Subcutaneous adipose tissue (tissue), 4 donors: ENCODE measurements around the gene MICOS13. TPM values are rescaled to one million over a fixed set of nuclear protein-coding genes. Genes with fewer than 3 reads are reported as not detected.

Experiments
- total RNA-seq, 4 donors: library from RNA; depleted of rRNA; stranded (reverse); fragments of >200 nt; gene quantifications; one replicate each; pipeline ENCODE4 v1.1.0, GENCODE V29; 2016
- TF ChIP-seq, protein P1 (sequence below): fragments of 450-650 bp; IDR thresholded peaks from one replicate; pipeline ENCODE4 v1.5.1; 2016; ENCODE audit warnings: low read depth, mild to moderate bottlenecking, control low read depth, antibody characterized with exemption, moderate library complexity

MICOS13 gene
- total RNA-seq, 4 donors from 2014 or later = 41.1 to 67.8 (median 47.7) TPM

DNA sequence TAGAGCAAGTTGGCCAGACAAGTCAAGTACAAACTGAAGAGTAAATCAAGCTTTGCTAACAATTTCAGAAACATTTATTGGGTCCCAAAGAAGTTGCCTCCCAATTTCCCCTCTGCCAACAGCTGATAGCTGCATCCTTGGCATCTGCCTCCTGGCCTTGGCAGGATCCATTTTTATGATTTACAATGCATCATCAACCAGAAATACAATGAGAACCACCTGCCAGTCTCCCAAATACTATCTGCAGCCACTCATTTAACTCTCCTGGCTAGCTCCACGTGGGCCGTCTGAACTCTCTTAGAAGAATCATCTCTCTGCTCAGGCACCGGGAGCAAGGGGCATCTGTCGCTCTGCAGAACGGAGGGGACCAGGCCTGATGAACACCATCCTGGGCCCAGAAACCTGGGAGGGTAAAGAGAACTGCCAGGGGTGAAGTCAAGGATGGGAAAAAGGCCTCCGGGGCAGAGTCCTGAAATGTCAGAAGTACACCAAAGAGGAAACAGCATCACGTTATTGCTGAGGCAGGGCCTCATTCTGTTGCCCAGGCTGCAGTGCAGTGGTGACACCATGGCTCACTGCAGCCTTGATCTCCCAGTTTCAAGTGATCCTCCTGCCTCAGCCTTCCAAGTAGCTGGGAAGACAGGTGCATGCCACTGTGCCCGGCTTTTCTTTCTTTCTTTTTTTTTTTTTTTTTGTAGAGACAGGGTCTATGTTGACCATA lies 37.1 kb upstream of the MICOS13 start:
- TF ChIP-seq, protein P1, sequence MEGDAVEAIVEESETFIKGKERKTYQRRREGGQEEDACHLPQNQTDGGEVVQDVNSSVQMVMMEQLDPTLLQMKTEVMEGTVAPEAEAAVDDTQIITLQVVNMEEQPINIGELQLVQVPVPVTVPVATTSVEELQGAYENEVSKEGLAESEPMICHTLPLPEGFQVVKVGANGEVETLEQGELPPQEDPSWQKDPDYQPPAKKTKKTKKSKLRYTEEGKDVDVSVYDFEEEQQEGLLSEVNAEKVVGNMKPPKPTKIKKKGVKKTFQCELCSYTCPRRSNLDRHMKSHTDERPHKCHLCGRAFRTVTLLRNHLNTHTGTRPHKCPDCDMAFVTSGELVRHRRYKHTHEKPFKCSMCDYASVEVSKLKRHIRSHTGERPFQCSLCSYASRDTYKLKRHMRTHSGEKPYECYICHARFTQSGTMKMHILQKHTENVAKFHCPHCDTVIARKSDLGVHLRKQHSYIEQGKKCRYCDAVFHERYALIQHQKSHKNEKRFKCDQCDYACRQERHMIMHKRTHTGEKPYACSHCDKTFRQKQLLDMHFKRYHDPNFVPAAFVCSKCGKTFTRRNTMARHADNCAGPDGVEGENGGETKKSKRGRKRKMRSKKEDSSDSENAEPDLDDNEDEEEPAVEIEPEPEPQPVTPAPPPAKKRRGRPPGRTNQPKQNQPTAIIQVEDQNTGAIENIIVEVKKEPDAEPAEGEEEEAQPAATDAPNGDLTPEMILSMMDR = no peak

DNA sequence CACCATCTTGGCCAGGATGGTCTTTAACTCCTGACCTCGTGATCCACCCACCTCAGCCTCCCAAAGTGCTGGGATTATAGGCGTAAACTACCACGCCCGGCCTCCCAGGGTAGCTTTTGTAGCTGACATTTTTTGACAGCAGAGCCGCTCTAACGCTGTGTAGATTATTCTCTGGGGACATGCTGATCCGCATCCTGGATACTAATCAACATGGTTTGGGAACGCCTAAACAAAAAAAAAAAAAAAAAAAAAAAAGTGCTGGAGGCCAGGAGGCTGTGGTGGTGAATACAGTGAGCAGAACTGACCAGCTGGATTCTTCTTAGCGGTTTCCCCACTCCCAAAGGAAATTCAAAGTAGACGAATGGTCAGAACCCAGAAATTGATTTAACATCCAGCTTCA lies 34.5 kb upstream of the MICOS13 start:
- TF ChIP-seq, protein P1 = no peak

DNA sequence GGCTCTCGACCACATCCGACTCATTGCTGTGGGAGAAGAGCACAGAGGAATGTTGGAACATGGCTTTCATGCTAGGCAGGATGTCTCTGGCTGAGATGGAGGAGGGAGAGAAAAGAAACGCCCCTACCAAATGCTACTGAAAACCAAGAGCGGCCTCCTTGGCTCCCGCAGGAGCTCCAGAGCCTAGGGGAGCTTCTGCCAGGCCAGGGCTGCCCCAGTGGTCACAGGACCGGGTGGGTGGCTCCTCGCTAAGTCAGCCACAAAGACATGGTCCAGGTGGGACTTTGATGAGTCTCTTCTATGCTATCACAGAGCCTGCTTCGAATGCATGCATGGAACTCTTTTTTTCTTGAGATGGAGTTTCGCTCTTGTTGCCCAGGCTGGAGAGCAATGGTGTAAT lies 32.9 kb upstream of the MICOS13 start:
- TF ChIP-seq, protein P1 = no peak

DNA sequence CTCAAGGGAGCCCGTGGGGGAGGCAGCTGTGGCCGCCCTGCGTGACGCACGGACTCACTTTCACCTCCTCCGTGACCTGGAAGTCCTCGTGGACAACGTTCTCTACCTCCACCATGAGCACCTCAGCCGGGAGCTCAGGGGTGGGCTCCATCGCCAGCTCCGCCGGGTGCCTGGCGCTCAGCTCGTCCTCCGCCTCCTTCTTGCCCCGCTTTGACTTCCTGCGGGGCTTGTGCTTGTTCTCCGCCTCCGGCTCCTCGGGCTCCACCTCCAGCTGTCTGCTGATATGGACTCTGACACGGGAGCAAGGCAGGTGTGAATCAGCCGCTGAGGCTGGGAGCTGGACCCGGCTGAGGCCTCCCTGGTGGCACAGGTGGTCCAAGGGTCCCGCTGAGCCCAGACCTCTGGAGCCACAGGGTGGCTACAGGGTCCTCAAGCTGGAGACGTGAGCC lies 31.4 kb upstream of the MICOS13 start:
- TF ChIP-seq, protein P1 = no peak

DNA sequence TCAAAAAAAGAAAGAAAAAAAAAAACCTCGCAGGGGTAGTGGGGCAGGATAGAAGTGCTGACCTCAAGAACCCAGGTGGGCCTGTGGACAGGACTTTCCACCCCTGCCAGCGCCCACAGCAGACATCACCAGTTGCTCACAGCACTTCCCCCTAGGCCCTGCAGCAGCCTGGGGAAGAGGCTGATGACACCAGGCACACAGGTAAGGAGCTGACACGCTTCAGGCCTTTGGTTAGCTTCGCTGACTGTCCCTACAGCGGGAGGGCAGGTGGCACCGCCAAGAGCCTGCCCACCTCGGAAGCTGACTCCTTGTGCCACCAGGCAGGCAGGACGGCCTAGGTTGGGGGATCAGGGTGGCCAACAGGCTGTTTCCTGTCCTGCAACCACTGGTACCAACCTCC lies 30.7 kb upstream of the MICOS13 start:
- TF ChIP-seq, protein P1 = no peak

DNA sequence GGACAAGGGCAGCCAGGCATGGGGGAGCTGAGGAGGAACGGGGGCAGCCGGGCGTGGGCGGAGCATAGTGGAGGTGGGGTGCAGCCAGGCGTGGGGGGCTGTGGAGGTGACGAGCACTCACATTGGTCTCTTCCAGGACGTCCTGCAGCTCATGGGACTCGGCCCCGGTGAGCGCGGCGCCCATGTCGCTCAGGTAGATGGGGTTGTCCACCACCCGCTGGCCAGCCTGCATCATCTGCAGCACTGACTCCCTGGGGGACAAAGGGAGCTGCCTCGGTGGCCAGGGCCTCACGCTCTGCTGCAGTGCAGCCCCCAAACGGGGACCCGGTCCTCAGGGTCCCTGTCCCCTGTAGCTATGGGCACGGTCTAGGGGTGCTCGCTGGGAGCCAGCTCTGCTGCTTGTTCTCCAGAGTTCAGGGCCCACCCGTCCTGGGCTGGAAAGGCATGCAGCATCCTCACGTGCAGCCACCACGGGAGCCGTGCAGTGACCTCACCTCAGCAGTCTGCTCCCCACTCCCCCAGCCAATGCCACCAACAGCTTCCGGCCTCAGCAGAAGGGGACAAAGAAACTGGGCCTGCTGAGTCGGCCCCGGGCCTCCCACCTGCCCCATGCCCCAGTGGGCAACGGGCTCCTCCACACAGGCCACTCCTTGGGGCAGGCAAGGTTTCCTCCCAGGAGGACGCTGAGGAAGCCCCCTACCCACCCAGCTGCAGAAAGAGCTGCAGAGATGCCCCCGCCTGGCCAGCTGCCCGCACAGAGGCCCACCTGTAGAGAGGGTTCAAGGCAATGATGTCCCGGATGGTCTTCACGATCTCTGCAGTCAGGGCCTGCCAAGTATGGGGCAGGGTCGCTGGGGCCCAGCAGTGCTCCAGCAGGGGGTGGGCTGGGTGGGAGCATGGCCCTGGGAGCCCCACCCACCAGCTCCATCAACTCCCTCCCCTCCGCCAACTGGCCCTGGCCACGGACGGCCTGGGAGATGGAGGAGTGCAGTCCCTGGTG lies 27.6 kb upstream of the MICOS13 start:
- TF ChIP-seq, protein P1 = no peak
